ENCODE data around the gene IL1RAPL1. TPM values are rescaled to one million over a fixed set of nuclear protein-coding genes. Genes with fewer than 3 reads are reported as not detected.

Gene IL1RAPL1
- total RNA-seq, 2 experiments from 2014 or later, result not detected

DNA sequence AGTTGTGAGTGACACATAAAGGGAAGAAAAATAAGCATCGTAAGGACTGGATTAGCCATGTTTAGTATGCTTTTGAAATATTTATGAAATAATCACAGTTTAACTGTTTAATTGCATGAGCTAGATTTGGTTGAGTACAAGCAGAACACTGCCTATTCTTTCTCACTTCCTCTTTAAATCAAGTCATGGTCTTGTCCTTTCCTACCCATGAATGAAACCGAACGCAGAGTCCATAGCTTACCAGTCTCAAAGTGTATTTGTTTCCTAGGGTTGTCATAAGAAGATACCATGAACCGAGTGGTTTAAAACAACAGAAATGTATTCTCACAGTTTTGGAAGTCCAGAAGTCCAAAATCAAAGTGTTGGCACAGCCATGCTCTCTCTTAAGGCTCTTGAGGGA, 944.1 kb downstream of the IL1RAPL1 start:
- no peak overlapping the region for H3K4me3 Mint-ChIP-seq
- Histone ChIP-seq H3K4me3 (ENCODE audit: low read length) (no peak overlapping the region), H3K27me3 (ENCODE audit: control insufficient read depth in 1 of 2, insufficient read depth in 2 of 2, low read length in 2 of 2) (no peaks in the 10 kb centered on the region), H3K36me3 (ENCODE audit: insufficient read depth, low read length) (no peaks in the 10 kb centered on the region), H3K4me1 (ENCODE audit: insufficient read depth, low read length) (no peaks in the 10 kb centered on the region), H3K9me3 (ENCODE audit: control insufficient read depth in 1 of 2, insufficient read depth in 1 of 2, low read length in 2 of 2) (no peaks in the 10 kb centered on the region), H3K27ac (ENCODE audit: low read depth in 1 of 2, low read length in 2 of 2) (no peak overlapping the region)
- no peak overlapping the region for H3K27ac Mint-ChIP-seq
- H3K36me3 Mint-ChIP-seq (ENCODE audit: low read depth), result no peaks in the 10 kb centered on the region
- intact Hi-C loops (cut with DNase I, micrococcal nuclease), result no loop called here
- ATAC-seq (ENCODE audit: poor library complexity) (no peak), DNase-seq (no peak)
- H3K9me3 Mint-ChIP-seq, result peaks cover 2% of the 10 kb centered on the region
- no peaks in the 10 kb centered on the region for H3K27me3 Mint-ChIP-seq
- no peaks in the 10 kb centered on the region for H3K4me1 Mint-ChIP-seq (ENCODE audit: low read depth)
- POLR2A ChIA-PET, result no interaction called here
- TF ChIP-seq, protein P1, sequence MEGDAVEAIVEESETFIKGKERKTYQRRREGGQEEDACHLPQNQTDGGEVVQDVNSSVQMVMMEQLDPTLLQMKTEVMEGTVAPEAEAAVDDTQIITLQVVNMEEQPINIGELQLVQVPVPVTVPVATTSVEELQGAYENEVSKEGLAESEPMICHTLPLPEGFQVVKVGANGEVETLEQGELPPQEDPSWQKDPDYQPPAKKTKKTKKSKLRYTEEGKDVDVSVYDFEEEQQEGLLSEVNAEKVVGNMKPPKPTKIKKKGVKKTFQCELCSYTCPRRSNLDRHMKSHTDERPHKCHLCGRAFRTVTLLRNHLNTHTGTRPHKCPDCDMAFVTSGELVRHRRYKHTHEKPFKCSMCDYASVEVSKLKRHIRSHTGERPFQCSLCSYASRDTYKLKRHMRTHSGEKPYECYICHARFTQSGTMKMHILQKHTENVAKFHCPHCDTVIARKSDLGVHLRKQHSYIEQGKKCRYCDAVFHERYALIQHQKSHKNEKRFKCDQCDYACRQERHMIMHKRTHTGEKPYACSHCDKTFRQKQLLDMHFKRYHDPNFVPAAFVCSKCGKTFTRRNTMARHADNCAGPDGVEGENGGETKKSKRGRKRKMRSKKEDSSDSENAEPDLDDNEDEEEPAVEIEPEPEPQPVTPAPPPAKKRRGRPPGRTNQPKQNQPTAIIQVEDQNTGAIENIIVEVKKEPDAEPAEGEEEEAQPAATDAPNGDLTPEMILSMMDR (IDR thresholded peaks at IDR 0.05), result no peak
- CTCF ChIA-PET, result no interaction called here

DNA sequence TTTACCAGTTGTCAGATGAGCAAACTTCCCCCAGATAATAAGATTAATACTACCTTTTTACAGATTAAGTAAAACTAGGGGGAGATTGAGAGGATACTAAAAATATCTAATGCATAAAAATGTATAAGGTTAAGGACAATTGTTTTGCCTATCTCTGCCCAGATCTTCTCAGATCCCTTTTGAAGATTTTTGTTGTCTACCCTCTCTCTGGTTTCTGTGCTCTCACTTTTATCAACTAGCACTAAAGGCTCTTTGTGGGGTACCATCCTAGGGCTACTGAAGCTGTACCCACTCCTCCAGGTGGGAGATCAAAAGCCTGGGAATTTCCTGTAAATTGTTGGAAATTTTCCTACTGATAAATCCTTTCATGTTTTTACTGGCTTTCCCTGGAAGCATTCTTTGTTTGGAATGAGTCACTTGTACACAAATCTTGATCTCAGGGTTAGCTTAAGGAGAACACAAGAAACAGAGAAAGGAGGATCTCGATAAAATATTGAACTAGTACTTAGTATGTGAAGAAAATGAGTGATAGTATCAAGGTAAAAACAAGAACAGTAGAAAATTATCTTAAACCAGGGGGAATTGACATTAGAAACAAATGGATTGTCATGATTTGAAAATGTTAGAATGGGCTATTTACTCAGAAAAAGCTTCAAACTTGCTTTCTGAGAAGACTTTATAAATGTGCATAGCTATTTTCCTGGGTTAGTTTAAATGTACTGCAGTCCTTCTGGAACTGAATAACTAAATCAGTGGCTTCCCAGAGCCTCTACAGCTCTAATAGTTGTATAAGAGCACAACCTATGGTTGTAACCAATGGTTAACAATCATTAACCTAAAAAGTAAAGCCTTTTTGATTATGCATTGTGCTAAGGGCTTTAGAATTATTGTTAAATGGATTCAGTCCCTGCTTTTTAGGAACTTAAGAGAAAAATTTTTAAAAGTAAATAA, 948.2 kb downstream of the IL1RAPL1 start:
- no peaks in the 10 kb centered on the region for H3K9me3 ChIP-seq (ENCODE audit: control insufficient read depth in 1 of 2, insufficient read depth in 1 of 2, low read length in 2 of 2)
- ATAC-seq (ENCODE audit: poor library complexity), result no peak
- H3K27me3 Mint-ChIP-seq, result no peaks in the 10 kb centered on the region
- DNase-seq, result no peak
- TF ChIP-seq, protein P1 (IDR thresholded peaks at IDR 0.05), result no peak
- H3K27me3 ChIP-seq (ENCODE audit: control insufficient read depth in 1 of 2, insufficient read depth in 2 of 2, low read length in 2 of 2), result no peaks in the 10 kb centered on the region
- H3K9me3 Mint-ChIP-seq, result no peaks in the 10 kb centered on the region
- intact Hi-C loops (cut with DNase I, micrococcal nuclease), result no loop called here
- ChIA-PET POLR2A (no interaction called here), CTCF (no interaction called here)
- no peaks in the 10 kb centered on the region for H3K36me3 ChIP-seq (ENCODE audit: insufficient read depth, low read length)
- H3K27ac Mint-ChIP-seq, result no peak overlapping the region
- no peak overlapping the region for H3K4me3 Mint-ChIP-seq
- H3K27ac ChIP-seq (ENCODE audit: low read depth in 1 of 2, low read length in 2 of 2), result no peak overlapping the region
- H3K4me3 ChIP-seq (ENCODE audit: low read length), result no peak overlapping the region
- no peaks in the 10 kb centered on the region for H3K4me1 Mint-ChIP-seq (ENCODE audit: low read depth)
- H3K4me1 ChIP-seq (ENCODE audit: insufficient read depth, low read length), result no peaks in the 10 kb centered on the region
- no peaks in the 10 kb centered on the region for H3K36me3 Mint-ChIP-seq (ENCODE audit: low read depth)

DNA sequence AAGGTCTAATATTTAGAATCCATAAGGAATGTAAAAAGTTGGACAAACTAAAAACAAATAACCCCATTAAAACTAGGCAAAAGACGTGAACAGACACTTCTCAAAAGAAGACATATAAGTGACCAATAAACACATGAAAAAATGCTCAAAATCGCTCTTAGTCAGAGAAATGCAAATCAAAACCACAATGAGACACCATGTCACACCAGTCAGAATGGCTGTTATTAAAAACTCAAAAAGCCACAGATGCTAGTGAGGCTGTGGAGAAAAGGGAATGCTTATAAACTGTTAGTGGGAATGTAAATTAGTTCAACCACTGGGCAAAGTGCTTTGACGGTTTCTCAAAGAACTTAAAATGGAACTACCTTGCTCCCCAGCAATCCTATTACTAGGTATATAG, 953.8 kb downstream of the IL1RAPL1 start:
- ATAC-seq (ENCODE audit: poor library complexity), result no peak
- intact Hi-C loops (cut with DNase I, micrococcal nuclease), result no loop called here
- Histone ChIP-seq H3K27ac (ENCODE audit: low read depth in 1 of 2, low read length in 2 of 2) (no peak overlapping the region), H3K4me3 (ENCODE audit: low read length) (no peak overlapping the region), H3K27me3 (ENCODE audit: control insufficient read depth in 1 of 2, insufficient read depth in 2 of 2, low read length in 2 of 2) (no peaks in the 10 kb centered on the region), H3K36me3 (ENCODE audit: insufficient read depth, low read length) (no peaks in the 10 kb centered on the region), H3K9me3 (ENCODE audit: control insufficient read depth in 1 of 2, insufficient read depth in 1 of 2, low read length in 2 of 2) (no peaks in the 10 kb centered on the region), H3K4me1 (ENCODE audit: insufficient read depth, low read length) (no peaks in the 10 kb centered on the region)
- Mint-ChIP-seq H3K27me3 (no peaks in the 10 kb centered on the region), H3K4me3 (no peak overlapping the region), H3K27ac (no peak overlapping the region), H3K36me3 (ENCODE audit: low read depth) (no peaks in the 10 kb centered on the region), H3K4me1 (ENCODE audit: low read depth) (no peaks in the 10 kb centered on the region), H3K9me3 (no peaks in the 10 kb centered on the region)
- ChIA-PET POLR2A (no interaction called here), CTCF (no interaction called here)
- TF ChIP-seq, protein P1 (IDR thresholded peaks at IDR 0.05), result no peak
- DNase-seq, result no peak

Measured in CD4-positive, alpha-beta T cell (primary cell).